Choroid plexus epithelial cell (primary cell): ENCODE measurements around the gene CCDC167.

Experiments
- DNase-seq: peaks from one replicate; pipeline ENCODE4 v3.0.0-alpha.2; 2010; ENCODE audit warnings: low read depth
- H3K4me3 ChIP-seq: 2 replicates; pipeline ENCODE4 v1.5.1; 2011; ENCODE audit warnings: low read depth, mild to moderate bottlenecking, control low read depth, low read length, moderate library complexity
- TF ChIP-seq, protein P1 (sequence below): conservative IDR thresholded peaks from 2 replicates; pipeline ENCODE4 v1.5.1; 2011; ENCODE audit warnings: low read depth, mild to moderate bottlenecking, control low read depth, inconsistent platforms, low read length, moderate library complexity

CCDC167 gene

DNA sequence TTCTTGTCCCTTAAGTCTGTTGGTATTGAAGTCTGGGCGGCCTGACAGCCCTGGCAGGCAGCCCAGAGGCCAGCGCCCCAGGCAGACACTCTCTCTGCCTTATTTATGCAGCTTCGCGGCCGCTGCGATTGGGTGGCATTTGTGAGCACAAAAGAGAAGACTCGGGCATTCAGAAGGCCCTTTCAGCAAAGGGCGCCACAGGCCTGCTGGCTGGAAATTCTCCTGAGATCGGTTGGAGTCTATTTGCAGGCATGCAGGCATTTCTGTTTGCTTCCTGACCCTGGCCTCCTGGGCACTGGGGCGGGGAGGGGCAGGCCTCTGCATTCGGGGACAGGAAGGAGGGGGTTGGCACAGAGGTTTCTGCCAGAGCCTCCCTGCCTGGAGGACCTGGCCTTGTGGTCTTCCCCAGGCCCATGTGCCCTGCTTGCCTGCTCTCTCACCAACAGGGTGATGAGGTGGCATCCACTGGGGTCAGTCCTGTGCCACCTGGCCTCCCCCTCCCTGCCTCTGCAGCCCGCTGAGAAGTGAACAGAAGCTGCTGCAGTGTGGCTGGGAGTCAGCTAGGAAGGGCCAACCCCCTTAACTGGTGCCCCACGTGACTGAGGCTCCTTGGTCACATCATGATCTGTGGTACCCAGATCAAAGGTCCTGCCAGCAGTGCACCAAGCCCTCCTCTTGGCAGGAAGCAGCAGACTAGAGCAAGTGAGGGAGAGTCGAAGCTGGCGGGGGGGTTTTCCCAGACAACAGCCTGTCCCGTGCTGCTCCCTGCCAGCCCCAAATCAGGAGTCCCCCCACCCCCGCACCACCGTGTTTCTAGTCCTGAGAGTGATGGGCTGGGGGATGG lies 16.6 kb upstream of the CCDC167 start:
- no peak for DNase-seq
- TF ChIP-seq, protein P1, sequence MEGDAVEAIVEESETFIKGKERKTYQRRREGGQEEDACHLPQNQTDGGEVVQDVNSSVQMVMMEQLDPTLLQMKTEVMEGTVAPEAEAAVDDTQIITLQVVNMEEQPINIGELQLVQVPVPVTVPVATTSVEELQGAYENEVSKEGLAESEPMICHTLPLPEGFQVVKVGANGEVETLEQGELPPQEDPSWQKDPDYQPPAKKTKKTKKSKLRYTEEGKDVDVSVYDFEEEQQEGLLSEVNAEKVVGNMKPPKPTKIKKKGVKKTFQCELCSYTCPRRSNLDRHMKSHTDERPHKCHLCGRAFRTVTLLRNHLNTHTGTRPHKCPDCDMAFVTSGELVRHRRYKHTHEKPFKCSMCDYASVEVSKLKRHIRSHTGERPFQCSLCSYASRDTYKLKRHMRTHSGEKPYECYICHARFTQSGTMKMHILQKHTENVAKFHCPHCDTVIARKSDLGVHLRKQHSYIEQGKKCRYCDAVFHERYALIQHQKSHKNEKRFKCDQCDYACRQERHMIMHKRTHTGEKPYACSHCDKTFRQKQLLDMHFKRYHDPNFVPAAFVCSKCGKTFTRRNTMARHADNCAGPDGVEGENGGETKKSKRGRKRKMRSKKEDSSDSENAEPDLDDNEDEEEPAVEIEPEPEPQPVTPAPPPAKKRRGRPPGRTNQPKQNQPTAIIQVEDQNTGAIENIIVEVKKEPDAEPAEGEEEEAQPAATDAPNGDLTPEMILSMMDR: no peak
- H3K4me3 ChIP-seq: no peak overlapping the region

DNA sequence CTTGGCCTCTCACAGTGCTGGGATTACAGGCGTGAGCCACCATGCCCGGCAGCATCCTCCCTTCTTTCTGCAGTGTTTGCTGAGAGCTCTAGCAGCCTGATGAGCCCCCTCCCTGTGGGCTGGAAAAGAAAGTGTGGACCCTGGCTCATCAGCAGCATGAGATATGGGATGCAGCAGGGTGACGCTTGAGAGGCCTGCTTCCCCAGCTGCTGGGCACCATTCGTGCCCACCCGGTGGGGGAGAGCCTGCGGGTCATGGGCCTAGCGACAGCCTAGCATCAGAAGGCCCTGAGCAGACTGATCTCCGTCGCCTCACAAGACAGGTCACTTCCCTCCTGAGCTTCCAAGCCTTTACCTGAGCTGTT lies 16.0 kb upstream of the CCDC167 start:
- TF ChIP-seq, protein P1: no peak
- no peak for DNase-seq
- H3K4me3 ChIP-seq: no peak overlapping the region

- TF ChIP-seq, protein P1: no peak
- no peak for DNase-seq
- no peak overlapping the region for H3K4me3 ChIP-seq
Measured at GRCh38 chr6:37514837-37515236, 15.1 kb upstream of the CCDC167 start.

DNA sequence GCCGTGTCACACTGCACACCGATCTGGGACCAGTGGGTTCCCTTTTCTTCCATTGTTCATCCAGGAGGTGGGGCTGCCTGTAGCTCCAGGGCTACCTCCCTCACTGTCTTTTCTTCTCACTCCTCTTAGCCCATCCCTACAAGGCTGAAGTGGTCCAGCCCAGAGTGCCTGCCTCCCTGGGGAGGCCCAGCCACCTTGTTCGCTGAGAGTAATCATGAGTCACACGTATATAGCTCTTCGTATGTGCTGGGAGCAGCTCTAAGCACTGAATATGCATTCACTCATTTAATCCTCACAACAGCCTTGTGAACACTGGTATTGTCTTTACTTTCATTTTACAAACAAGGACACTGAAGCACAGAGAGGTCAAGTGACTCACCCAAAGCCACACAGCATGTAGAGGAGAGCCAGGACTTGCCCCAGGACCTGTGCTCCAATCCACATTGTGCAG lies 14.7 kb upstream of the CCDC167 start:
- DNase-seq: peak; percentile 49
- H3K4me3 ChIP-seq: no peak overlapping the region

DNA sequence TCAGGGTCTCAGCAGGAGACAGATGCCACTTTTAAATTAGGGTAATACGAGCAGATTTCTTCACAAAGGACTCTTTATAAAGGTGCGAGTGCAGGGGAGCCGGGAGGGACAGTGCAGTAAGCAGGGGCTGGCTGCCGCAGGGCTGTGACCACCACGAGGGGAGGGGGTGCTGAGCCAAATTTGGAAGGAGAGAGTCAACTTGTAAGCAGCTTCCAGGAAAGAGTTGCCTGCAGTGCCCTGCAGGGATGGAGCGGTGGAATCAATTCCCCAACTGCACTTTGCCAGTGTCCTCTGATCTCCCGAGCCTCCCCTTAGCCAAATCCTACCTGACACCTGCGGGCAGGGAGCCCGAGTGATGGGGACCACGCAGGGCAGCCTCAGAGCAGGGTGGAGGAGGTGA lies 13.9 kb upstream of the CCDC167 start:
- TF ChIP-seq, protein P1: no peak
- no peak overlapping the region for H3K4me3 ChIP-seq
- DNase-seq: no peak

More for the DNA sequence above, 14.7 kb upstream of the CCDC167 start:
- TF ChIP-seq, protein P1: no peak

GRCh38 chr6:37513155-37513554 lies 13.5 kb upstream of the CCDC167 start:
- DNase-seq: no peak
- no peak overlapping the region for H3K4me3 ChIP-seq
- TF ChIP-seq, protein P1: no peak
